ENCODE data around the gene CPEB3. TPM values are rescaled to one million over a fixed set of nuclear protein-coding genes. Genes with fewer than 3 reads are reported as not detected.
A peak's percentile ranks its signal among the peaks of the same experiment; 100 is the strongest.
"Not testable (repeated sequence)": the region's sequence is repeated elsewhere in the genome, so short reads cannot be mapped to it uniquely, and the experiment has no call there.

The CPEB3 gene
- total RNA-seq: 13.6 TPM
- long read RNA-seq, full-length matches to known transcripts: 1 of 32 reads
- long read RNA-seq, partial matches to known transcripts: 18 of 32 reads
- long read RNA-seq, other reads (novel, unspliced or antisense): 13 of 32 reads

DNA sequence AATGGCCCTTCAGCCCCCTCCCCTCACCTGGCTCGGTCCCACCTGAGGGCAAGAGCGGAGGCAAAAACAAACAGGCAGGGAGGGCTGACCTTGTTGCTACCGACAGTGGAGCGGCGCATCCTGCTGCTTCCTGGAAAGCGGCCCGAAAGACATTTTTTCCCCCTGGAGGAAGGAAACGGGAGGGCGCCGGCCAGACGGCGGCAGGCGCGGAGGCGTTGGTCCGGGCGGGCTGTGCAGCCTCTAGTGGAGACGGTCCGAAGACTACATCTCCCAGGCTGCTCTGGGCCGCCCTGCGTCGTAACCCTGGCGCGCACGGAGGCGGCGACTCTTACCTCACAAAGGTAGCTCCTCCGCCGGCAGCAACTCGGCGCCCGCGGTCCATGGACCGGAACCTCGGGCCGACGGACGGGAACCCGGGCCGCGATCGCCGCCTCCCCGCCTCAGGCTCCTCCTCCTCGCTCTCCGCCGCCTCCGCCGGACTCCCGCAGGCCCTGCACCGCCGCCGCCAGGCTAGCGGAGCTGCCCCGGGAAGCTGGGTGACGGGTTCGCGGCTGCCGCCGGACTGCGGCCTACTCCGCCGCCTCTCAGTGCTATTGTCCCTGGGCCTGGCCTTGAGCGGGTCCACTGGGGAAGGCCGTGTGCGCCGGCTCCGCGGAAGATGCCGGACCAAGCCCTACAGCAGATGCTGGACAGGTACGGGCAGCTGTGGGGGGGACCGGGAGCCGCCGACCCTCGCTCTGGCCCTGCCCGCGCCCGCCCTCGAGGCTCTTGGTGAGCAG, at the start of gene CPEB3, which contains the start of gene MARCHF5:
CPEB3 (minus strand) TSS at position 242 of the 779 bp plus-strand sequence. CDS start 50,728 bp downstream, outside the sequence.
MARCHF5 (plus strand) TSS at position 331 of the 779 bp plus-strand sequence; CDS start at position 659, 328 bp downstream.
- TF ChIP-seq, protein P1, sequence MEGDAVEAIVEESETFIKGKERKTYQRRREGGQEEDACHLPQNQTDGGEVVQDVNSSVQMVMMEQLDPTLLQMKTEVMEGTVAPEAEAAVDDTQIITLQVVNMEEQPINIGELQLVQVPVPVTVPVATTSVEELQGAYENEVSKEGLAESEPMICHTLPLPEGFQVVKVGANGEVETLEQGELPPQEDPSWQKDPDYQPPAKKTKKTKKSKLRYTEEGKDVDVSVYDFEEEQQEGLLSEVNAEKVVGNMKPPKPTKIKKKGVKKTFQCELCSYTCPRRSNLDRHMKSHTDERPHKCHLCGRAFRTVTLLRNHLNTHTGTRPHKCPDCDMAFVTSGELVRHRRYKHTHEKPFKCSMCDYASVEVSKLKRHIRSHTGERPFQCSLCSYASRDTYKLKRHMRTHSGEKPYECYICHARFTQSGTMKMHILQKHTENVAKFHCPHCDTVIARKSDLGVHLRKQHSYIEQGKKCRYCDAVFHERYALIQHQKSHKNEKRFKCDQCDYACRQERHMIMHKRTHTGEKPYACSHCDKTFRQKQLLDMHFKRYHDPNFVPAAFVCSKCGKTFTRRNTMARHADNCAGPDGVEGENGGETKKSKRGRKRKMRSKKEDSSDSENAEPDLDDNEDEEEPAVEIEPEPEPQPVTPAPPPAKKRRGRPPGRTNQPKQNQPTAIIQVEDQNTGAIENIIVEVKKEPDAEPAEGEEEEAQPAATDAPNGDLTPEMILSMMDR (IDR thresholded peaks at IDR 0.05; ENCODE audit: borderline replicate concordance): peak; percentile 79
- H3K27me3 ChIP-seq (ENCODE audit: low read depth): no peaks in the 10 kb centered on the region
- peak within 1 kb of the TSS; percentile 99 for H3K4me3 ChIP-seq
- H3K27ac ChIP-seq (replicated peaks): peak within 1 kb of the TSS; percentile 97
- intact Hi-C loops (cut with micrococcal nuclease): loop anchor here (5.0 to 10.0 kb wide), 2 partner anchors 54 to 206 kb away; no protein-coding TSS in a partner anchor
- no peaks in the 10 kb centered on the region for H3K9me3 ChIP-seq (replicated peaks)
- H3K36me3 ChIP-seq: peaks cover 15% of the 10 kb centered on the region
- peak; percentile 97 for DNase-seq
- peaks cover 49% of the 10 kb centered on the region for H3K4me1 ChIP-seq

DNA sequence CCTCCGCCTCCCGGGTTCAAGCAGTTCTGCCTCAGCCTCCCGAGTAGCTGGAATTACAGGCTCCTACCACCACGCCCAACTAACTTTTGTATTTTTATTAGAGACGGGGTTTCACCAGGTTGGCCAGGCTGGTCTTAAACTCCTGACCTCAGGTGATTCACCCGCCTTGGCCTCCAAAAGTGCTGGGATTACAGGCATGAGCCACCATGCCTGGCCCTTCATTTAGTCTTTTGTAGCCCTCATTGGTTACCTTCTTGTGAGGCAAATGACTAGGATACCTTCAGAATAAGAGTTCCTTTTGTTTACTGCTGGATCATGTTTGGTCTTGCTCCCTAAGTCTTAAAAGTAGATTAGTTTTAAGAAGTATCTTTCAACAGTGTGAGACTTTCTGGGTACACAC, 39.0 kb upstream of the CPEB3 start:
- H3K27ac ChIP-seq (replicated peaks); H3K27me3 ChIP-seq (ENCODE audit: low read depth); intact Hi-C loops (cut with micrococcal nuclease); H3K4me3 ChIP-seq; H3K9me3 ChIP-seq (replicated peaks); H3K36me3 ChIP-seq; DNase-seq: not testable (repeated sequence)
- H3K4me1 ChIP-seq: peaks cover 41% of the 10 kb centered on the region

DNA sequence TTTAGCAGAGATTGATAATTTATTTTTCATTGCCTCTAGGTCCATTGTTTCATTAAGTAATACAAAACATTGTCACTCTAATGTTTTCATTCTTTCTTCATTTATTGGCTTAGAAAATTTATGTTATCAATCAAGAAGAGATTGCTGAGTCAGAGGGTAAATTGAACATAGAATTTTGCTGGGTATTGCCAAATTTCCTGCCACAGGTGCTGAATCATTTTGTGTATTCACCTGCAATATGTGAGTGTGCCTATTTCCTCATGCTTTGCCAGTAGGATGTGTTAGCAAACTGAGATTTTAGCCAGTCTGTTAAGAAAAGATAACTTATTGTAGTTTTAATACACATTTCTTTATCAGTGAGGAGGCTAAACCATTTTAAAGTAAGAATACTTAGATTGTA, 38.1 kb upstream of the CPEB3 start:
- DNase-seq: no peak
- intact Hi-C loops (cut with micrococcal nuclease): no loop called here
- Histone ChIP-seq H3K27me3 (ENCODE audit: low read depth) (no peaks in the 10 kb centered on the region), H3K4me1 (peaks cover 35% of the 10 kb centered on the region), H3K4me3 (no peak overlapping the region), H3K36me3 (no peaks in the 10 kb centered on the region), H3K27ac (replicated peaks) (no peak overlapping the region), H3K9me3 (replicated peaks) (no peaks in the 10 kb centered on the region)
- TF ChIP-seq, protein P1 (IDR thresholded peaks at IDR 0.05; ENCODE audit: borderline replicate concordance): no peak

DNA sequence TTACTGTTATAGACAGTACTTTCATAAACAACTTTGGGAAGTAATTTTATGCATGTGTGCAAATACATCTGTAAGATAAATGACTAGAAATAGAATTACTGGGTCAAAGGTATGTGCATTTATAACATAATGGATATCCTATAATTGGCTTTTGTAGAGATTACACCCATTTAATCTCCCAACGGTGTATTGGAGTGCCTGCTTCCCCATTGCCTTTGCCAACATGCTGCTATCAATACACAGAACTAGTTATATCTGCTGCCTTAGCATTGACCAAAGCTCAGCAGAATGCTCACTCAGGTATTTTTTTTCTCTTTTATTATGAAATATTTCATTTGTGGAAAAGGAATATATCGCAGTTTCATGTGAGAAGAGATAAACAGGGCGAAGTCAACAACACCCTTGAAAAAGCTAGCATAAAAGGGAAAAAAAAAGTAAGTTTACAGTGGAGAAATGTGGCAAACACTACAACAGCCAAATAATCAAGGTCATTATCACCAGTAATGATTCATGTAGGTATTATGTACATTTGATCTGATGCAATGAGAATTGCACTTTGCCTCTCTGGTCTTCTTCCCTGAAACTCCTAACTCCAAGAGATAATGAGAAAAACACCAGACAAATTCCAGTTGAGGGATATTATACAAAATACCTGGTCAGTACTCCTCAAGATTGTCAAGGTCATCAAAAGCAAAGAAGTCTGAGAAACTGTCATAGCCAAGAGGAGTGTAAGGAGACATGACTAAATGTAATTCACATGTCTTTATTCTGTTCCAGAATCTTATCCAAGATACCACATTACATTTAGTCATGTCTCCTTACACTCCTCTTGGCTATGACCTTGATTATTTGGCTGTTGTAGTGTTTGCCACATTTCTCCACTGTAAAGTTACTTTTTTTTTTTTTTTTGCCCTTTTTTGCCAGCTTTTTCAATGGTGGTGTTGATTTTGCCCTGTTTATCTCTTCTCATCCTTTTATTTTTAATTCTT, 36.9 kb upstream of the CPEB3 start:
- no peaks in the 10 kb centered on the region for H3K9me3 ChIP-seq (replicated peaks)
- H3K27ac ChIP-seq (replicated peaks): no peak overlapping the region
- intact Hi-C loops (cut with micrococcal nuclease): no loop called here
- H3K4me1 ChIP-seq: peaks cover 26% of the 10 kb centered on the region
- no peaks in the 10 kb centered on the region for H3K27me3 ChIP-seq (ENCODE audit: low read depth)
- TF ChIP-seq, protein P1 (IDR thresholded peaks at IDR 0.05; ENCODE audit: borderline replicate concordance): no peak
- H3K36me3 ChIP-seq: no peaks in the 10 kb centered on the region
- no peak for DNase-seq
- H3K4me3 ChIP-seq: no peak overlapping the region

DNA sequence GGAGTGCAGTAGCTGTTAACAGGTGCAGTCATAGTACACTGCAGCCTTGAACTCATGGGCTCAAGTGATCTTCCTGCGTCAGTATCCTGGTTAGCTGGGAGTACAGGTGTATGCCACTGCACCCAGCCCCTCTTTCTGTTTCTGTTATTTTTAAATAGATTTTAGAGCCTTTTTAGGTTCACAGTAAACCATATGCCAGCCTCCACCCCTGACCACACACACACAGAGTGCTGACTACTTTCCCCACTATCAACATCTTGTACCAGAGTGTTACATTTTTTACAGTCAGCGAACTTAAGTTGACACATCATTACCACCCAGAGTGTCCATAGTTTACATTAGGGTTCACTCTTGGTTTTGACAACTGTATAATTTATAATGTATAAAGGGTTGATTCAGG, 32.2 kb upstream of the CPEB3 start:
- no peak for DNase-seq
- intact Hi-C loops (cut with micrococcal nuclease): no loop called here
- H3K4me3 ChIP-seq: no peak overlapping the region
- H3K9me3 ChIP-seq (replicated peaks): peaks cover 7% of the 10 kb centered on the region
- TF ChIP-seq, protein P1 (IDR thresholded peaks at IDR 0.05; ENCODE audit: borderline replicate concordance): no peak
- H3K27me3 ChIP-seq (ENCODE audit: low read depth): no peaks in the 10 kb centered on the region
- H3K4me1 ChIP-seq: peaks cover 15% of the 10 kb centered on the region
- no peak overlapping the region for H3K27ac ChIP-seq (replicated peaks)
- H3K36me3 ChIP-seq: peaks cover 16% of the 10 kb centered on the region

Measured in left ventricle myocardium inferior (tissue), 1 donor.